Measurements from ENCODE around the gene AREL1.

DNA sequence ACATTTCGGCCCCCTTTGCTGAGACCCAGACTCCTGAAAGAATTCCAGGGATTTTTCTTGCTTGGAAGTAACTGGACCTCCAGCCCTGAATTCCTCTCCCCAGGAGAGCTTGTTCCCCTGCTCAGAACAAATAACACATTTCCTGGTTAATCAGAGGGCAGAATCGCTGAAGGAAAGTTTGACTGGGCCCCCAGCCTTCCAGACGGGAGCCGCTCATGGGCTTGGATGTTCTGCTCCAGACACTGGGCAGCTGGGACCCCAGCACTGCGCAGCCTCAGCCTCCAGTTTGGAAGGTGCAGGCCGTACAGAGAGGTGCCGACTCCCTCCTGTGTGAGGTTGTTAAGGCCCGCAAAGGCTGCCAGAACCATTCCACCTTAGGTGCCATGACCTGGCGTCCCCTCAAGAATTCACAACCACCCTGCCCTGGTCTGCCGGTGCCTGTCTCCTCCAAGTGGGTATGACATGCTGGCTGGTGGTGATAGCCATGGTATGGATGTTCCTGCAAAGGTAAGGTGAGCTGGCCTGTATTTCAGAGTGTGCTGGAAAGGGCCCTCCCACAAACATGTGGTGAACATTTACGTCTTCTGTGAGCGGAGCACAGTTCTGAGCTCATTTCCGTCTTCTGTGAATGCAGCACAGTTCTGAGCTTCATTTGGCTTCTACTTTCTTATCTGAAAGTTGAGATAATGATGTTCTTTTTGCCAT is 95.7 kb downstream of the AREL1 start:
- TF ChIP-seq POLR2A (IDR thresholded peaks at IDR 0.05) (no peak), POLR2AphosphoS5 (IDR thresholded peaks at IDR 0.05) (no peak)
- TF ChIP-seq, protein P1, sequence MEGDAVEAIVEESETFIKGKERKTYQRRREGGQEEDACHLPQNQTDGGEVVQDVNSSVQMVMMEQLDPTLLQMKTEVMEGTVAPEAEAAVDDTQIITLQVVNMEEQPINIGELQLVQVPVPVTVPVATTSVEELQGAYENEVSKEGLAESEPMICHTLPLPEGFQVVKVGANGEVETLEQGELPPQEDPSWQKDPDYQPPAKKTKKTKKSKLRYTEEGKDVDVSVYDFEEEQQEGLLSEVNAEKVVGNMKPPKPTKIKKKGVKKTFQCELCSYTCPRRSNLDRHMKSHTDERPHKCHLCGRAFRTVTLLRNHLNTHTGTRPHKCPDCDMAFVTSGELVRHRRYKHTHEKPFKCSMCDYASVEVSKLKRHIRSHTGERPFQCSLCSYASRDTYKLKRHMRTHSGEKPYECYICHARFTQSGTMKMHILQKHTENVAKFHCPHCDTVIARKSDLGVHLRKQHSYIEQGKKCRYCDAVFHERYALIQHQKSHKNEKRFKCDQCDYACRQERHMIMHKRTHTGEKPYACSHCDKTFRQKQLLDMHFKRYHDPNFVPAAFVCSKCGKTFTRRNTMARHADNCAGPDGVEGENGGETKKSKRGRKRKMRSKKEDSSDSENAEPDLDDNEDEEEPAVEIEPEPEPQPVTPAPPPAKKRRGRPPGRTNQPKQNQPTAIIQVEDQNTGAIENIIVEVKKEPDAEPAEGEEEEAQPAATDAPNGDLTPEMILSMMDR (IDR thresholded peaks at IDR 0.05): no peak

Data from sigmoid colon (tissue), 4 donors.